GM23338 (cell line): ENCODE measurements around the gene SYTL1. TPM values are rescaled to one million over a fixed set of nuclear protein-coding genes. Genes with fewer than 3 reads are reported as not detected.

Source experiments
- ATAC-seq: fragments of 200-7000 bp; cut with Tn5 transposase; 3 replicates; pipeline ENCODE4 v1.9.1; 2020
- DNase-seq: peaks from one replicate; pipeline ENCODE4 v3.0.0-alpha.2; 2015; ENCODE audit warnings: low spot score
- H2AFZ ChIP-seq: fragments of 200-600 bp; sonication (generic); 2 replicates; pipeline ENCODE4 v1.8.0; 2016; ENCODE audit warnings: antibody characterized with exemption, mild to moderate bottlenecking, moderate library complexity
- H3F3A ChIP-seq: fragments of 200-600 bp; sonication (generic); replicated peaks from 2 replicates; pipeline ENCODE4 v1.8.0; 2017; ENCODE audit warnings: antibody characterized with exemption, mixed run types, low read depth
- H3K27ac ChIP-seq: fragments of 200-600 bp; sonication (generic); 2 replicates; pipeline ENCODE4 v1.6.1; 2016; ENCODE audit warnings: low read depth
- H3K27me3 ChIP-seq: fragments of 200-600 bp; sonication (generic); 2 replicates; pipeline ENCODE4 v1.8.0; 2016; ENCODE audit warnings: mild to moderate bottlenecking, mixed run types, moderate library complexity; ENCODE audit not compliant: insufficient read depth
- H3K36me3 ChIP-seq: fragments of 200-600 bp; sonication (generic); 2 replicates; pipeline ENCODE4 v1.8.0; 2016; ENCODE audit warnings: mild to moderate bottlenecking; ENCODE audit not compliant: insufficient read depth
- H3K4me1 ChIP-seq: fragments of 200-600 bp; sonication (generic); 2 replicates; pipeline ENCODE4 v1.8.0; 2016; ENCODE audit warnings: mild to moderate bottlenecking, moderate library complexity; ENCODE audit not compliant: insufficient read depth
- H3K4me2 ChIP-seq: fragments of 200-600 bp; sonication (generic); 2 replicates; pipeline ENCODE4 v1.7.1; 2017; ENCODE audit warnings: mixed run types
- H3K4me3 ChIP-seq: fragments of 200-600 bp; sonication (generic); 2 replicates; pipeline ENCODE4 v1.6.1; 2016; ENCODE audit warnings: mixed run types
- H3K79me2 ChIP-seq: fragments of 200-600 bp; sonication (generic); replicated peaks from 2 replicates; pipeline ENCODE4 v1.8.0; 2017; ENCODE audit warnings: mild to moderate bottlenecking; ENCODE audit not compliant: insufficient read depth
- H3K9me2 ChIP-seq: fragments of 200-600 bp; sonication (generic); 2 replicates; pipeline ENCODE4 v1.8.0; 2017; ENCODE audit not compliant: insufficient read depth
- H4K20me1 ChIP-seq: fragments of 200-600 bp; sonication (generic); replicated peaks from 2 replicates; pipeline ENCODE4 v1.8.0; 2017; ENCODE audit warnings: mild to moderate bottlenecking; ENCODE audit not compliant: insufficient read depth
- H3K27ac Mint-ChIP-seq: 2 replicates; pipeline ENCODE4 v1.8.0; 2020; ENCODE audit warnings: inconsistent platforms, mild to moderate bottlenecking, moderate library complexity, mixed read lengths
- H3K27me3 Mint-ChIP-seq: 3 replicates; pipeline ENCODE4 v1.8.0; 2022; ENCODE audit warnings: low read depth, mild to moderate bottlenecking, moderate library complexity, mixed read lengths, inconsistent platforms; ENCODE audit not compliant: insufficient read depth, poor library complexity
- H3K36me3 Mint-ChIP-seq: 3 replicates; pipeline ENCODE4 v1.8.0; 2021; ENCODE audit warnings: low read depth, mild to moderate bottlenecking, inconsistent platforms, moderate library complexity, mixed read lengths
- H3K4me1 Mint-ChIP-seq: 3 replicates; pipeline ENCODE4 v1.8.0; 2020; ENCODE audit warnings: mild to moderate bottlenecking, inconsistent platforms, mixed read lengths
- H3K4me3 Mint-ChIP-seq: 3 replicates; pipeline ENCODE4 v1.8.0; 2021; ENCODE audit warnings: moderate library complexity, mild to moderate bottlenecking, inconsistent platforms, mixed read lengths
- H3K9me3 Mint-ChIP-seq: 3 replicates; pipeline ENCODE4 v1.8.0; 2020; ENCODE audit warnings: moderate library complexity, mild to moderate bottlenecking, inconsistent platforms, mixed read lengths
- EZH2phosphoT487 ChIP-seq: fragments of 200-600 bp; sonication (generic); IDR thresholded peaks from one replicate; pipeline ENCODE4 v1.8.1; 2018; ENCODE audit warnings: antibody characterized with exemption; ENCODE audit not compliant: unreplicated experiment
- JUNB ChIP-seq: IDR thresholded peaks from one replicate; pipeline ENCODE4 v1.6.1; 2016; ENCODE audit warnings: antibody characterized with exemption; ENCODE audit not compliant: unreplicated experiment
- NANOG ChIP-seq: IDR thresholded peaks from 2 replicates; pipeline ENCODE4 v1.6.1; 2016; ENCODE audit warnings: antibody characterized with exemption, borderline replicate concordance
- POLR2AphosphoS5 ChIP-seq: IDR thresholded peaks from 2 replicates; pipeline ENCODE4 v1.6.1; 2016; ENCODE audit warnings: antibody characterized with exemption, low read depth
- STAT1 ChIP-seq: IDR thresholded peaks from one replicate; pipeline ENCODE4 v1.6.1; 2016; ENCODE audit warnings: antibody characterized with exemption; ENCODE audit not compliant: unreplicated experiment
- ZNF114 ChIP-seq: fragments of 250-450 bp; sonication (Bioruptor Pico); IDR thresholded peaks from 2 replicates; pipeline ENCODE4 v1.5.0; 2020; ENCODE audit warnings: mild to moderate bottlenecking, moderate library complexity
- ZNF331 ChIP-seq: fragments of 250-450 bp; sonication (Bioruptor Pico); IDR thresholded peaks from 2 replicates; pipeline ENCODE4 v1.5.0; 2020; ENCODE audit warnings: low read depth, mild to moderate bottlenecking, moderate library complexity
- ZNF462 ChIP-seq: fragments of 250-450 bp; sonication (Bioruptor Pico); IDR thresholded peaks from 2 replicates; pipeline ENCODE4 v1.5.0; 2020; ENCODE audit warnings: mild to moderate bottlenecking, moderate library complexity
- polyA plus RNA-seq: library from polyadenylated mRNA; unstranded; fragments of >200 nt; fragmentation: Nextera tagmentation; extraction: Ambion mirVana; gene quantifications from 2 replicates; pipeline ENCODE4 v1.2.1, GENCODE V29; 2016
- total RNA-seq: library from RNA; depleted of rRNA; stranded (reverse); fragments of >200 nt; shearing (Covaris generic); gene quantifications from 2 replicates; pipeline ENCODE4 v1.2.3, GENCODE V29; 2014
- TF ChIP-seq, protein P1 (sequence below), 2 experiments: fragments of 200-600 bp in 1 of 2; sonication (generic) in 1 of 2; conservative IDR thresholded peaks; 2 replicates each; pipeline versions ENCODE4 v1.5.1 to v1.6.1; 2016 to 2017; ENCODE audit warnings: antibody characterized with exemption in 2 of 2, low read depth in 2 of 2, mild to moderate bottlenecking in 2 of 2, moderate library complexity in 1 of 2
- TF ChIP-seq, protein P2 (sequence below): IDR thresholded peaks from 2 replicates; pipeline ENCODE4 v1.6.1; 2016; ENCODE audit warnings: antibody characterized with exemption

Gene SYTL1
- total and polyA plus RNA-seq, 2 experiments from 2014 or later = 4.9 to 12.3 TPM

DNA sequence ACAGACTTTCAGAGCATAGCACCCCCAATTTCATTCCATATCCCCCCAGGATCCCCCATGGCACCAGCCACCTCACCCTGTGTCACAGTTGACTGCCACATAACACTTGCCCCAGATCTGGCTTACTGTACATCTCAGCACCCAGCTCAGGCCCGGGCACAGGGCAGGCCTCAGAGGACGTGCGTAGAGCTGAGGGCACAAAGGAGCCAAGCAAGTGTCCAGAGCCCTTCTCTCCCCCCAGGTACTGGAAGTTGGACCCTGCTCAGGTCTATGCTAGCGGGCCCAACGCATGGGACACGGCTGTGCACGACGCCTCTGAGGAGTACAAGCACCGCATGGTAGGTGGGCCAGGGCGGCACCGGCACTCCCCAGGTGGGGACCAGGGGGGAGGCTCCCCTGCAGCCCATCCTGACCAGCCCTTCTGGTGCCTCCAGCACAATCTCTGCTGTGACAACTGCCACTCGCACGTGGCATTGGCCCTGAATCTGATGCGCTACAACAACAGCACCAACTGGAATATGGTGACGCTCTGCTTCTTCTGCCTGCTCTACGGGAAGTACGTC lies 8.0 kb upstream of the SYTL1 start:
- Histone ChIP-seq H3K4me1 (no peaks in the 10 kb centered on the region), H3K36me3 (peaks cover 4% of the 10 kb centered on the region; the same call in 1 of the 2 replicates), H3F3A (peaks cover 5% of the 10 kb centered on the region; the same call in 1 of the 2 replicates), H3K27ac (no peak overlapping the region), H3K4me3 (no peak overlapping the region), H3K79me2 (peaks cover 9% of the 10 kb centered on the region), H3K4me2 (no peak overlapping the region), H3K27me3 (no peaks in the 10 kb centered on the region), H4K20me1 (peaks cover 5% of the 10 kb centered on the region; the same call in 1 of the 2 replicates), H2AFZ (no peak overlapping the region), H3K9me2 (no peaks in the 10 kb centered on the region)
- Mint-ChIP-seq H3K9me3 (no peaks in the 10 kb centered on the region), H3K4me1 (no peaks in the 10 kb centered on the region; the same call in 2 of the 3 replicates), H3K27me3 (peaks cover 14% of the 10 kb centered on the region), H3K27ac (no peak overlapping the region), H3K36me3 (peaks cover 42% of the 10 kb centered on the region), H3K4me3 (no peak overlapping the region)
- no peak for ATAC-seq
- TF ChIP-seq POLR2AphosphoS5 (no peak), ZNF462 (no peak), EZH2phosphoT487 (no peak), JUNB (no peak), ZNF114 (CRISPR knock-in tag) (no peak), STAT1 (no peak), ZNF331 (CRISPR knock-in tag) (no peak), NANOG (no peak)
- TF ChIP-seq, protein P1, sequence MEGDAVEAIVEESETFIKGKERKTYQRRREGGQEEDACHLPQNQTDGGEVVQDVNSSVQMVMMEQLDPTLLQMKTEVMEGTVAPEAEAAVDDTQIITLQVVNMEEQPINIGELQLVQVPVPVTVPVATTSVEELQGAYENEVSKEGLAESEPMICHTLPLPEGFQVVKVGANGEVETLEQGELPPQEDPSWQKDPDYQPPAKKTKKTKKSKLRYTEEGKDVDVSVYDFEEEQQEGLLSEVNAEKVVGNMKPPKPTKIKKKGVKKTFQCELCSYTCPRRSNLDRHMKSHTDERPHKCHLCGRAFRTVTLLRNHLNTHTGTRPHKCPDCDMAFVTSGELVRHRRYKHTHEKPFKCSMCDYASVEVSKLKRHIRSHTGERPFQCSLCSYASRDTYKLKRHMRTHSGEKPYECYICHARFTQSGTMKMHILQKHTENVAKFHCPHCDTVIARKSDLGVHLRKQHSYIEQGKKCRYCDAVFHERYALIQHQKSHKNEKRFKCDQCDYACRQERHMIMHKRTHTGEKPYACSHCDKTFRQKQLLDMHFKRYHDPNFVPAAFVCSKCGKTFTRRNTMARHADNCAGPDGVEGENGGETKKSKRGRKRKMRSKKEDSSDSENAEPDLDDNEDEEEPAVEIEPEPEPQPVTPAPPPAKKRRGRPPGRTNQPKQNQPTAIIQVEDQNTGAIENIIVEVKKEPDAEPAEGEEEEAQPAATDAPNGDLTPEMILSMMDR (conservative IDR thresholded peaks at IDR 0.05; ENCODE audit: low read depth in 2 of 2) = no peak
- TF ChIP-seq, protein P2, sequence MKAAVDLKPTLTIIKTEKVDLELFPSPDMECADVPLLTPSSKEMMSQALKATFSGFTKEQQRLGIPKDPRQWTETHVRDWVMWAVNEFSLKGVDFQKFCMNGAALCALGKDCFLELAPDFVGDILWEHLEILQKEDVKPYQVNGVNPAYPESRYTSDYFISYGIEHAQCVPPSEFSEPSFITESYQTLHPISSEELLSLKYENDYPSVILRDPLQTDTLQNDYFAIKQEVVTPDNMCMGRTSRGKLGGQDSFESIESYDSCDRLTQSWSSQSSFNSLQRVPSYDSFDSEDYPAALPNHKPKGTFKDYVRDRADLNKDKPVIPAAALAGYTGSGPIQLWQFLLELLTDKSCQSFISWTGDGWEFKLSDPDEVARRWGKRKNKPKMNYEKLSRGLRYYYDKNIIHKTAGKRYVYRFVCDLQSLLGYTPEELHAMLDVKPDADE = no peak
- DNase-seq = no peak
